ENCODE measurements around the gene MSX2. TPM values are rescaled to one million over a fixed set of nuclear protein-coding genes. Genes with fewer than 3 reads are reported as not detected.

Gene MSX2
- total and polyA plus RNA-seq, 9 of the 15 experiments (the other 6 are each of a cell fraction or from before 2014, with no cell fraction given), result not detected

GRCh38 chr5:174775081-174775480, 50.7 kb downstream of the MSX2 start:
- H3K27me3 ChIP-seq (ENCODE audit: control insufficient read depth in 2 of 2, insufficient read depth in 2 of 2, low read length in 2 of 2), result no peaks in the 10 kb centered on the region; a peak in 1 of 5 replicates
- 0% methylated on average over 3 of the region's 3 CpGs for WGBS (ENCODE audit: insufficient coverage, low coverage, missing lambda C conversion rate)
- no peaks in the 10 kb centered on the region for H3K36me3 ChIP-seq (ENCODE audit: control insufficient read depth, insufficient read depth, low read length)
- CTCF ChIA-PET (ENCODE audit: low intra/inter-chr PET ratio), result no interaction called here
- intact Hi-C loops (cut with micrococcal nuclease) (no loop called here), in situ Hi-C loops (cut with MboI) (no loop called here)
- DNase-seq (ENCODE audit: extremely low read depth in 1 of 4, low spot score in 3 of 4), result no peak
- H4K20me1 ChIP-seq (replicated peaks; ENCODE audit: control insufficient read depth, insufficient read depth, low read length), result no peaks in the 10 kb centered on the region
- H3K4me2 ChIP-seq (ENCODE audit: insufficient read depth, low read length), result no peak overlapping the region
- H3K9me3 ChIP-seq (replicated peaks; ENCODE audit: control insufficient read depth, insufficient read depth, low read depth, low read length), result no peaks in the 10 kb centered on the region
- ATAC-seq, result no peak
- POLR2A ChIA-PET, result no interaction called here
- no peak overlapping the region for H3K4me3 ChIP-seq
- no peaks in the 10 kb centered on the region for H3K79me2 ChIP-seq (ENCODE audit: control insufficient read depth, insufficient read depth, low read length)
- no peak overlapping the region for H3K27ac ChIP-seq (ENCODE audit: extremely low read depth, low read depth, low read length)
- FAIRE-seq, result no peak
- H2AFZ ChIP-seq (ENCODE audit: low read depth, low read length), result no peak overlapping the region
- no peak overlapping the region for H3K9ac ChIP-seq (ENCODE audit: insufficient read depth in 1 of 2, low read depth in 2 of 2, low read length in 2 of 2)
- TF ChIP-seq ADNP (tag; IDR thresholded peaks at IDR 0.05), result no peak
- TF ChIP-seq SIN3B (IDR thresholded peaks at IDR 0.05; ENCODE audit: low read depth), result no peak
- no peak for TF ChIP-seq MED1 (CRISPR knock-in tag; IDR thresholded peaks at IDR 0.05; ENCODE audit: borderline replicate concordance)
- TF ChIP-seq HEY1 (CRISPR knock-in tag; IDR thresholded peaks at IDR 0.05; ENCODE audit: borderline replicate concordance), result no peak
- TF ChIP-seq ZNF445 (CRISPR knock-in tag; IDR thresholded peaks at IDR 0.05; ENCODE audit: low read depth), result no peak
- no peak for TF ChIP-seq MCM3 (IDR thresholded peaks at IDR 0.05)
- TF ChIP-seq XRCC4 (IDR thresholded peaks at IDR 0.05; ENCODE audit: extremely low read depth, insufficient read depth, insufficient read length), result no peak
- TF ChIP-seq STAT5B (CRISPR knock-in tag; IDR thresholded peaks at IDR 0.05), result no peak
- H3K4me1 ChIP-seq (replicated peaks in 1 of 2; ENCODE audit: control insufficient read depth in 2 of 2, insufficient read depth in 2 of 2, low read length in 2 of 2), result no peaks in the 10 kb centered on the region
- no TSS peak for BruUV-seq (replicated peaks)
- no peaks in the 10 kb centered on the region for H3K9me1 ChIP-seq (ENCODE audit: control insufficient read depth, insufficient read depth, low read length)

DNA sequence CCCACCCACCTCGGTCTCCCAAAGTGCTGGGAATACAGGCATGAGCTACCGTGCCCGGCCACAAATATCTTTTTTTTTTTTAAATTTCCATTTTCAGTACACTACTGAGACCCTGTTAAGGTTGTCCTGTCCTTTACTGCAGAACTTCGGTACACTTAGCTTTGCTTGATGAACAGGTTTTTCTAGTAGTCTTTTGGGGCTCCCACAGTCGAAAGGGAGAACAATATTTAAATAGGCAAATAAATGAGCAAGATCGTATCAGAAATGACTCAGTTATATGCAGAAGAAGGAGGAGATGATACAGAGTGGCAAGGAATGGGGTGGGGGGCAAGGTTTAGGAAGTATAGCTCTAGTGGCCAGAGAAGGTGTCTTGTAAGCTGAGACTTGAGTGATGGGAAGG, 52.7 kb downstream of the MSX2 start:
- H4K20me1 ChIP-seq (replicated peaks; ENCODE audit: control insufficient read depth, insufficient read depth, low read length), result no peaks in the 10 kb centered on the region
- intact Hi-C loops (cut with micrococcal nuclease) (no loop called here), in situ Hi-C loops (cut with MboI) (no loop called here)
- H3K27me3 ChIP-seq (ENCODE audit: control insufficient read depth in 2 of 2, insufficient read depth in 2 of 2, low read length in 2 of 2), result no peaks in the 10 kb centered on the region; a peak in 1 of 5 replicates
- H3K4me3 ChIP-seq, result no peak overlapping the region
- no peak overlapping the region for H2AFZ ChIP-seq (ENCODE audit: low read depth, low read length)
- DNase-seq (ENCODE audit: extremely low read depth in 1 of 4, low spot score in 3 of 4), result no peak
- no peaks in the 10 kb centered on the region for H3K36me3 ChIP-seq (ENCODE audit: control insufficient read depth, insufficient read depth, low read length)
- no peak overlapping the region for H3K9ac ChIP-seq (ENCODE audit: insufficient read depth in 1 of 2, low read depth in 2 of 2, low read length in 2 of 2)
- POLR2A ChIA-PET, result no interaction called here
- BruUV-seq (replicated peaks), result no TSS peak
- CTCF ChIA-PET (ENCODE audit: low intra/inter-chr PET ratio), result no interaction called here
- H3K27ac ChIP-seq (ENCODE audit: extremely low read depth, low read depth, low read length), result no peak overlapping the region
- no peaks in the 10 kb centered on the region for H3K79me2 ChIP-seq (ENCODE audit: control insufficient read depth, insufficient read depth, low read length)
- H3K4me2 ChIP-seq (ENCODE audit: insufficient read depth, low read length), result no peak overlapping the region
- H3K9me3 ChIP-seq (replicated peaks; ENCODE audit: control insufficient read depth, insufficient read depth, low read depth, low read length), result no peaks in the 10 kb centered on the region
- no peaks in the 10 kb centered on the region for H3K9me1 ChIP-seq (ENCODE audit: control insufficient read depth, insufficient read depth, low read length)
- H3K4me1 ChIP-seq (replicated peaks in 1 of 2; ENCODE audit: control insufficient read depth in 2 of 2, insufficient read depth in 2 of 2, low read length in 2 of 2), result no peaks in the 10 kb centered on the region
- ATAC-seq, result no peak
- 3% methylated on average over 6 of the region's 6 CpGs for WGBS (ENCODE audit: insufficient coverage, low coverage, missing lambda C conversion rate)
- no peak for FAIRE-seq
- TF ChIP-seq POLR3A (IDR thresholded peaks at IDR 0.05; ENCODE audit: borderline replicate concordance, extremely low read depth, insufficient read depth, insufficient read length), result no peak
- TF ChIP-seq MAFF (IDR thresholded peaks at IDR 0.05; ENCODE audit: low read length), result no peak
- TF ChIP-seq PHF20 (IDR thresholded peaks at IDR 0.05; ENCODE audit: partially characterized antibody), result no peak
- no peak for TF ChIP-seq HMG20A (CRISPR knock-in tag; conservative IDR thresholded peaks at IDR 0.05)
- TF ChIP-seq ZFP91 (CRISPR knock-in tag; IDR thresholded peaks at IDR 0.05), result no peak
- TF ChIP-seq HCFC1 (IDR thresholded peaks at IDR 0.05; ENCODE audit: low read depth, low read length), result no peak
- TF ChIP-seq RBM22 (IDR thresholded peaks at IDR 0.05; ENCODE audit: low read depth, low read length, poor library complexity, severe bottlenecking), result no peak
- TF ChIP-seq HNRNPUL1 (IDR thresholded peaks at IDR 0.05; ENCODE audit: low read length), result no peak
- TF ChIP-seq EGR1 (conservative IDR thresholded peaks at IDR 0.05), result no peak
